ENCODE data around the gene WASL.

DNA sequence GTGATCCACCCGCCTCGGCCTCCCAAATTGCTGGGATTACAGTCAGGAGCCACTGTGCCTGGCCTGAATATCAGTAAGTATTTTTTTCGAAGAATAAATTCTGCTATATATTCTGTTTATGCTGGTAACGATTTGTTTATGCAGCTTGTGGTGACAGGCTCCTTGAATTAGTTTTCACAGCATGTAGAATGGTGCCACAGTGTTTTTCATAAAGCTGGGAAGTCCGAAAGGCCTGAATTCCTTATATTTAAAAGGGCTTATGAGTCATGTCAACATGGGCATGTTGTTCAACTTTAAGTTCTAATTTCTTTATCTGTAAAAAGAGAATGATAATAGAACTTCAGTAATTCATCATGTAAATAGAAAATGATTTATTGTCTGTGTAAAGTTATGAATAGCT lies 42.2 kb upstream of the WASL start:
- TF ChIP-seq, protein P1, sequence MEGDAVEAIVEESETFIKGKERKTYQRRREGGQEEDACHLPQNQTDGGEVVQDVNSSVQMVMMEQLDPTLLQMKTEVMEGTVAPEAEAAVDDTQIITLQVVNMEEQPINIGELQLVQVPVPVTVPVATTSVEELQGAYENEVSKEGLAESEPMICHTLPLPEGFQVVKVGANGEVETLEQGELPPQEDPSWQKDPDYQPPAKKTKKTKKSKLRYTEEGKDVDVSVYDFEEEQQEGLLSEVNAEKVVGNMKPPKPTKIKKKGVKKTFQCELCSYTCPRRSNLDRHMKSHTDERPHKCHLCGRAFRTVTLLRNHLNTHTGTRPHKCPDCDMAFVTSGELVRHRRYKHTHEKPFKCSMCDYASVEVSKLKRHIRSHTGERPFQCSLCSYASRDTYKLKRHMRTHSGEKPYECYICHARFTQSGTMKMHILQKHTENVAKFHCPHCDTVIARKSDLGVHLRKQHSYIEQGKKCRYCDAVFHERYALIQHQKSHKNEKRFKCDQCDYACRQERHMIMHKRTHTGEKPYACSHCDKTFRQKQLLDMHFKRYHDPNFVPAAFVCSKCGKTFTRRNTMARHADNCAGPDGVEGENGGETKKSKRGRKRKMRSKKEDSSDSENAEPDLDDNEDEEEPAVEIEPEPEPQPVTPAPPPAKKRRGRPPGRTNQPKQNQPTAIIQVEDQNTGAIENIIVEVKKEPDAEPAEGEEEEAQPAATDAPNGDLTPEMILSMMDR (IDR thresholded peaks at IDR 0.05) = no peak
- TF ChIP-seq POLR2A (IDR thresholded peaks at IDR 0.05) = no peak

Data from uterus (tissue), 2 donors.